ENCODE data around the gene FZD1.
"Not testable (repeated sequence)": the region's sequence is repeated elsewhere in the genome, so short reads cannot be mapped to it uniquely, and the experiment has no call there.

FZD1 gene

GRCh38 chr7:91295576-91295975 lies 31.3 kb downstream of the FZD1 start:
- no peak for DNase-seq (ENCODE audit: low read depth, low spot score)

- no peak for DNase-seq (ENCODE audit: low read depth, low spot score)
Measured at GRCh38 chr7:91297939-91298338, 33.7 kb downstream of the FZD1 start.

GRCh38 chr7:91299952-91300775 lies 35.9 kb downstream of the FZD1 start:
- no peak for DNase-seq (ENCODE audit: low read depth, low spot score)

GRCh38 chr7:91302794-91303193 lies 38.6 kb downstream of the FZD1 start:
- no peak for DNase-seq (ENCODE audit: low read depth, low spot score)

GRCh38 chr7:91306266-91306665 lies 42.0 kb downstream of the FZD1 start:
- no peak for DNase-seq (ENCODE audit: low read depth, low spot score)

GRCh38 chr7:91307467-91307866 lies 43.2 kb downstream of the FZD1 start:
- DNase-seq (ENCODE audit: low read depth, low spot score) = no peak

GRCh38 chr7:91308191-91308590 lies 44.0 kb downstream of the FZD1 start:
- not testable (repeated sequence) for DNase-seq (ENCODE audit: low read depth, low spot score)

GRCh38 chr7:91310830-91311460 lies 46.7 kb downstream of the FZD1 start:
- DNase-seq (ENCODE audit: low read depth, low spot score) = no peak

DNA sequence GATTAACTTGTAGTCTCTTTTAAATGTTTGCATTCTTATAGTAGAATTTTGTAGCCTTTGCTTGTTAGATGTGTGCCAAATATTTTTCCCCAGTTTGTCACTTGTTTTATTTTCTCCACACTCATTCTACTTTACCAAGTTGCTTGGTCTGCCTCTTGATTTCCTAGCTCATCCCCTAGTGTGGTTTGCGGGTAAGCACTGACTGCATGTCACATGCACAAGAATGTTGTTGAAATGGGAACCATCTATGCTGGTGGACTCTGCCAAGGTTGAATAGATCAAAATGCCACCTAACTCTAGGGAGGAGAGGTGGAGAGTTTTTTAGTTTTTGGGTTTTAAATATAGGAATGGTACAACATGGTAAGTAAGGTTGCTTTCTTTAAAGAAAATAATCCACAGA lies 47.6 kb downstream of the FZD1 start:
- DNase-seq (ENCODE audit: low read depth, low spot score) = no peak

- no peak for DNase-seq (ENCODE audit: low read depth, low spot score)
Measured at GRCh38 chr7:91313113-91313512, 48.9 kb downstream of the FZD1 start.

- DNase-seq (ENCODE audit: low read depth, low spot score) = no peak
Measured at GRCh38 chr7:91314591-91315323, 50.5 kb downstream of the FZD1 start.

- DNase-seq (ENCODE audit: low read depth, low spot score) = no peak
Measured at GRCh38 chr7:91316426-91316825, 52.2 kb downstream of the FZD1 start.

- DNase-seq (ENCODE audit: low read depth, low spot score) = no peak
Measured at GRCh38 chr7:91319351-91319750, 55.1 kb downstream of the FZD1 start.

- no peak for DNase-seq (ENCODE audit: low read depth, low spot score)
Measured at GRCh38 chr7:91320366-91321078, 56.3 kb downstream of the FZD1 start.
